Measurements from ENCODE around the gene RIC8A. TPM values are rescaled to one million over a fixed set of nuclear protein-coding genes. Genes with fewer than 3 reads are reported as not detected.
A peak's percentile ranks its signal among the peaks of the same experiment; 100 is the strongest.
"Not testable (repeated sequence)": the region's sequence is repeated elsewhere in the genome, so short reads cannot be mapped to it uniquely, and the experiment has no call there.

Gene RIC8A
- 97.5 TPM for total RNA-seq

GRCh38 chr11:207208-207862 lies at the start of gene RIC8A, which contains the start of gene BET1L:
Gene RIC8A, plus strand, starts transcription at chr11:207708. Its CDS starts 1,147 bp downstream, at chr11:208855.
Gene BET1L, minus strand, starts transcription at chr11:207399. Its CDS starts 78 bp downstream, at chr11:207321.
- peak; percentile 96 to 99 (median 99) for DNase-seq (ENCODE audit: low read depth in 2 of 3, low spot score in 2 of 3)

GRCh38 chr11:180242-180641 lies 27.3 kb upstream of the RIC8A start:
- not testable (repeated sequence) for DNase-seq (ENCODE audit: low read depth in 2 of 3, low spot score in 2 of 3)

DNA sequence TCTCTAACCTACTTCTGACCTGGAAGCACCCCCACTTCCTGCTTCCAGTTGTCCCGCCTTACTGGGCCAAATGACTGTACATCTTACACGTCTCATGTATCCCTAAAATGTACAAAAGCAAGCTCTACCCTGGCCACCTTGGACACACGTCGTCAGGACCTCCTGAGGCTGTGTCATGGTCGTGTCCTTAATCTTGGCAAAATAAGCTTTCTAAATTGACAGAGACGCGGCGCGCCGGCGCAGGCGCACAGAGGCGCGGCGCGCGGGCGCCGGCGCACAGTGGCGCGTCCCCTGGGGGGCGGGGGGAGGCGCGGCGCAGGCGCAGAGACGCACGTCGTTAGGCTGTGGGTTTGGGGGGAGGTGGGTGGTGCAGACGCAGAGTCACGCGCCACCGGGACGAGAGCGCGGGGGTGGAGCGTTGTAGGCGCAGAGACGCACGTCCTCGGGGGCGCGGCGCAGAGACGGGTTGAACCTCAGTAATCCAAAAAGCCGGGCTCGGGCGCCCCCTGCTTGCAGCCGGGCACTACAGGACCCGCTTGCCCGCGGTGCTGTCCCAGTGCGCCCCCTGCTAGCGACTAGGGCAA lies 18.2 kb upstream of the RIC8A start:
- not testable (repeated sequence) for DNase-seq (ENCODE audit: low read depth in 2 of 3, low spot score in 2 of 3)

- not testable (repeated sequence) for DNase-seq (ENCODE audit: low read depth in 2 of 3, low spot score in 2 of 3)
Observed at GRCh38 chr11:189843-190311, 17.6 kb upstream of the RIC8A start.

DNA sequence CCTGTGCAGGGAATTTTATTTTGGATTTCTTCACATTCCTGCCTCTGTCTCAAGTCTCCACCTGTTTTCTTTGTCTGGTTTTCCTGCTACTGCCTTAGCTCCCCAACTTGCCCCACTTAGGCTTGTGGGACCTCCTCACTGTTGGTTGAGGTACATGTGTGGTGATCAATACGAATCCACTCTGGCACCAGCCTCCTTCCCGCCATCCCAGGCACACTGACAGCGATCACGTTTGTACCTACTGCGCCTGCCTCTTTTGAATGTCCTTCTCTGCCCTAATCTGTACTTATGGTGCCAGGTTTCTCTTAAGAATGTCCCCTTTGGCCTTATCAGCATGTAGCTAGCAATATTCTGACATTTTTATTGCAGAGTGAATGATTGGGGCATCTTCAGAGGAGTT lies 17.0 kb upstream of the RIC8A start:
- not testable (repeated sequence) for DNase-seq (ENCODE audit: low read depth in 2 of 3, low spot score in 2 of 3)

DNA sequence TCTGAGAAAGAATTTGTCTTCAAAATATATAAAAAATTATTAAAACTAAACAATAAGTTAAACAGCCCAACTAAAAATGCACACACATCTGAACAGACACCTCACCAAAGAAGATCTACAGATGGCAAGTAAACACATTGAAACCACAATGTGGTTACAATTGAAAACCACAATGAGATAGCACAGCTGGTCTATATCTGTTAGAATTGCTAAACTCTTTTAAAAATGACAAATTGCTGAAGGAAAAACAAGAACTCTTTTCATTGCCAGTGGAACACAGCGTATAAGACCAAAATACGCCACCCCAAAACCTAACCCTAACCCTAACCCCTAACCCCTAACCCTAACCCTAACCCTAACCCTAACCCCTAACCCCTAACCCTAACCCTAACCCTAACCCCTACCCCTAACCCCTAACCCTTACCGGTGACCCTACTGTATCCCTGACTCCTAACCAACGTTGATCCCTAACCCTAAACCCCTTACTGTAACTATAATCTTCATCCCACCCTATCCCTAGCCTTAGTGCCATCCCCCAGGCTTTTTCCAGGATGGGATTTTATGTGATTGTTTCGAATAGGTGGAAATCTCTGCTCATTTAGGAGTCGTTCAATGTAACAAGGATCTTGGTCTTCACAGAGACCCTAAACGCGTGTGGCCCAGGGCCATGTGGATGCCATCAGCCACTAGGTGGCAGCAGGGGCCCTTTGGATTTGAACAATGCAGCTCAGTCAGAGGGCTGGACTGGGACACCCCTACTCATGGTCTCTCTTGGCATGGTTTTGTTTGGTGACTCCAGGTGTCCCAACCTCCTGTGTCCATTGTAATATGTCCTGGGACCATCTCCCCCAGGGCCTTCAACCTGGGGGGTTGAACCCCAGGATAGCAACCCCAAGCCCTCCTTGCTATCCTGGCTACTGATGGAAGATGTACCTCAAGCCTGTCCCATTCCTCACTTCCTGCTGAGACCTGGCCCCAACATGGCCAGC lies 15.7 kb upstream of the RIC8A start:
- not testable (repeated sequence) for DNase-seq (ENCODE audit: low read depth in 2 of 3, low spot score in 2 of 3)

DNA sequence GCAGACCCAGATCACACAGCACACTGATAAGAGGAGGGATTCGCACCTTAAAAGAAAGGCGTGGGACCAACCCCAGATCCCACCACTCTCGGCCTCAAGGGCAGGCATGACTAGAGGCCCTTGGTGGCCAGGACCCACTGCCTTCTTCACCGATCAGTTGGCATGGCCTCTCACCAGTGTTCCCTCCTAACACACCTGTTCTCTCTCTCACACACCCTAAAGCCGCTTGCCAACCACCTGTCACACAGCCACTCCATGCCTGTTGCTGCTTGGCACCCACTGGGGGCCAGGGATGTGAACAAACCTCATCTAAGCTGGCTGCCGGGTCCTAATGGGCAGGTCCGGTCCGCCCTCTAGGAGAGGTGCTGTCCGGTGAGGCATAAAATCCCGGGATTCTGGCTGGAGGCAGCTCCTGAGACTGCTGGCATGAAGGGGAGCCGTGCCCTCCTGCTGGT lies 14.8 kb upstream of the RIC8A start, which contains the start of gene SCGB1C1:
SCGB1C1 (plus strand) TSS at position 405 of the 455 bp plus-strand sequence; CDS start at position 427, 22 bp downstream.
- DNase-seq (ENCODE audit: low read depth in 2 of 3, low spot score in 2 of 3): not testable (repeated sequence)

- not testable (repeated sequence) for DNase-seq (ENCODE audit: low read depth in 2 of 3, low spot score in 2 of 3)
Observed at GRCh38 chr11:193481-193880, 14.0 kb upstream of the RIC8A start.

GRCh38 chr11:196786-197731 lies 10.4 kb upstream of the RIC8A start:
- no peak for DNase-seq (ENCODE audit: low read depth in 2 of 3, low spot score in 2 of 3)

- no peak for DNase-seq (ENCODE audit: low read depth in 2 of 3, low spot score in 2 of 3)
Observed at GRCh38 chr11:197741-198235, 9.7 kb upstream of the RIC8A start.

DNA sequence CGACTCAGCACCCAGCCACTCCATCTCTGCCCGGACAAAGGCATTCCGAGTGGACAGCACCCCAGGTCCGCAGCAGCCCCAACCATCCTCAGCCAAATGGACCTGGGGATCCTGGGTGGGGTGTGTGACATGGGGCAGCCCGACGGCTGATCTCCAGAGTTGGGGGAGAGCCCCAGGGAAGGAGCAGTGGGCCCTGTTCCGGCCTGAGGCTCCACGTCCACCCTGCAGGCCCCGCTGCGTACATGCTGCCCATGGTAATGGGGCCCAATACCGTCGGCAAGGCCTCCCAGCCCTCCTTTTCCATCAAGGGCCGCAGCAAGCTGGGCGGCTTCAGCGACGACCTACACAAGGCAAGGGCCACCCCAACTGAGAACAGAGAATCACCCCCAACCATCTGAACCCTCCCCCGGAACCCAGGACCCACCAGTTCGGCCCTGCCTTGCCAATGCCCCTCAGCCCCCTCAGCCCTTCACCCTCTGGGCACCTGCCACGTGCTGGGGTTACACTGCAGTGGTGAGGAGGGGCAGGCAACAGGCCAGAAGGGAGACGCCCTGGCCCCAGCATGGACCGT lies 9.2 kb upstream of the RIC8A start:
- DNase-seq (ENCODE audit: low read depth in 2 of 3, low spot score in 2 of 3): no peak

DNA sequence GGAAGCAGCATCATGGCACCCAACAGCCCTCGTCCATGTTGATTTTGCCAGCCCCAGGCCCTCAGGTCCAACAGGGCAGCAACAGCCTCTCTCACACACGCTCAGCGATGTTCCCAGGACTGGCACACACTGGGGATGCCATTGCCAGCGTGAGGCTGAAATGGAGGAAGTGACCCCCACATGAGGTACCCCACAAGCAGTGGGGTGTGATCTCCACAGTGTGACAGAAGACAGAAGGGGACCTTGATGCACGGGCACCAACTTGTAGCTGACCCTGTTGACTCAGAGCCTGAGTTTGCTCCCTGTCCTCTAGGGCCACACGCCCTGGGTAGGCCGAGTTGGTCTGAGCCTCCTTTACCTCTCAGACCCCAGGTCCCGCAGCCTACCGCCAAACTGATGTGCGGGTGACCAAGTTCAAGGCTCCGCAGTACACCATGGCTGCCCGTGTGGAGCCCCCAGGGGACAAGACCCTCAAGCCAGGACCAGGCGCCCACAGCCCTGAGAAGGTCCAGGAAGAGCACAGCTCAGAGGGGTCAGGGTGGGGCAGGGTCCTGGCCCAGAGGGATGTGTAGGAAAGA lies 8.4 kb upstream of the RIC8A start:
- DNase-seq (ENCODE audit: low read depth in 2 of 3, low spot score in 2 of 3): no peak

GRCh38 chr11:199782-200181 lies 7.7 kb upstream of the RIC8A start:
- no peak for DNase-seq (ENCODE audit: low read depth in 2 of 3, low spot score in 2 of 3)

- no peak for DNase-seq (ENCODE audit: low read depth in 2 of 3, low spot score in 2 of 3)
Observed at GRCh38 chr11:200224-201003, 7.1 kb upstream of the RIC8A start.

DNA sequence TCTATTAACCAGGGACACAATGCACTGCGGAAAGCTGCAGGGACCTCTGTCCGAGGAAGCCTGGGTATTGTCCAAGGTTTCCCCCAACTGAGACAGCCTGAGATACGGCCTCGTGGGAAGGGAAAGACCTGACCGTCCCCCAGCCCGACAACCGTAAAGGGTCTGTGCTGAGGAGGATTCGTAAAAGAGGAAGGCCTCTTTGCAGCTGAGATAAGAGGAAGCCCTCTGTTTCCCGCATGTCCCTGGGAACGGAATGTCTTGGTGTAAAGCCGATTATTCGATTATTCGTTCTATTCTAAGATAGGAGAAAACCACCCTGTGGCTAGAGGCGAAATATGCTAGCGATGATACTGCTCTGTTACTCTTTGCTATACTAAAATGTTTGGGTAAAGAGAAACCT lies 5.5 kb upstream of the RIC8A start:
- DNase-seq (ENCODE audit: low read depth in 2 of 3, low spot score in 2 of 3): peak in 2 of 3 donors; percentile 34 to 57

DNA sequence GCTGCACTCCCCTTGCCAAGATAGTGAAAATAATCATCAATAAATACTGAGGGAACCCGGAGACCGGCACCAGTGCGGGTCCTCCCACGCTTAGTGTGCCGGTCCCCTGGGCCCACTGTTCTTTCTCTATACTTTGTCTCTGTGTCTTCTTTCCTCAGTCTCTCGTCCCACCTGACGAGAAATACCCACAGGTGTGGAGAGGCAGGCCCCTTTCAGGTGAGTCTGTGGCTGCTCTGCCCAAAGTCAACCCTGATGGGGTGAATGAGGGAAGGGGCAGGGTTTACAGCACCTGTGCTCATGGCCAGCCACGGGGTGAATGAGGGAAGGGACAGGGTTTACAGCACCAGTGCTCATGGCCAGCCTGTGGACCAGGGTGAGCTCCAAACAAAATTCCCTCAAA lies 5.0 kb upstream of the RIC8A start:
- no peak for DNase-seq (ENCODE audit: low read depth in 2 of 3, low spot score in 2 of 3)

- no peak for DNase-seq (ENCODE audit: low read depth in 2 of 3, low spot score in 2 of 3)
Observed at GRCh38 chr11:203056-203944, 4.2 kb upstream of the RIC8A start.
